ENCODE measurements around the gene ABCG5. TPM values are rescaled to one million over a fixed set of nuclear protein-coding genes. Genes with fewer than 3 reads are reported as not detected.

The ABCG5 gene
- total RNA-seq, 1 donor from 2014 or later = not detected

DNA sequence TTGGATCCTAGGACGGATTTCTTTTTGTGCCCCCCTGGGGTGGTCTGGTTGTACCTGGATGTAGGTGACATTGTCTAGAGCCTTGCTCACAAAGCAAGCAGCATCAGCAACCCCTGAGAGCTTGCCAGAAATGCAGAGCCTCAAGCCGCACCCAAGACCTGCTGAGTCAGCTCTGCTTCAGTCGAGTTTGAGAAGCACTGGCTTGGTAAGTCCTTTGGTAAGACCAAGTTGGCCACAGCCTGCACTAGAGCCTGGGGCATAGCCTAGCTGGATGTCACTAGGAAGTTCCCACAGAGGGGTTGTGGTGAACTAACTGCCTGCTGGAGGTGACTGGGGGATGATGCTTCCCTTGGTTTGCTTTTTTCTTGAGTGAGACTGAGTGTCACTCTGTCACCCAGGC lies 6.2 kb downstream of the ABCG5 start:
- no peak for DNase-seq (ENCODE audit: low read depth)
- no peak overlapping the region for H3K4me3 ChIP-seq (ENCODE audit: low read depth, low read length)
- TF ChIP-seq, protein P1, sequence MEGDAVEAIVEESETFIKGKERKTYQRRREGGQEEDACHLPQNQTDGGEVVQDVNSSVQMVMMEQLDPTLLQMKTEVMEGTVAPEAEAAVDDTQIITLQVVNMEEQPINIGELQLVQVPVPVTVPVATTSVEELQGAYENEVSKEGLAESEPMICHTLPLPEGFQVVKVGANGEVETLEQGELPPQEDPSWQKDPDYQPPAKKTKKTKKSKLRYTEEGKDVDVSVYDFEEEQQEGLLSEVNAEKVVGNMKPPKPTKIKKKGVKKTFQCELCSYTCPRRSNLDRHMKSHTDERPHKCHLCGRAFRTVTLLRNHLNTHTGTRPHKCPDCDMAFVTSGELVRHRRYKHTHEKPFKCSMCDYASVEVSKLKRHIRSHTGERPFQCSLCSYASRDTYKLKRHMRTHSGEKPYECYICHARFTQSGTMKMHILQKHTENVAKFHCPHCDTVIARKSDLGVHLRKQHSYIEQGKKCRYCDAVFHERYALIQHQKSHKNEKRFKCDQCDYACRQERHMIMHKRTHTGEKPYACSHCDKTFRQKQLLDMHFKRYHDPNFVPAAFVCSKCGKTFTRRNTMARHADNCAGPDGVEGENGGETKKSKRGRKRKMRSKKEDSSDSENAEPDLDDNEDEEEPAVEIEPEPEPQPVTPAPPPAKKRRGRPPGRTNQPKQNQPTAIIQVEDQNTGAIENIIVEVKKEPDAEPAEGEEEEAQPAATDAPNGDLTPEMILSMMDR (conservative IDR thresholded peaks at IDR 0.05; ENCODE audit: low read depth, low read length) = no peak

DNA sequence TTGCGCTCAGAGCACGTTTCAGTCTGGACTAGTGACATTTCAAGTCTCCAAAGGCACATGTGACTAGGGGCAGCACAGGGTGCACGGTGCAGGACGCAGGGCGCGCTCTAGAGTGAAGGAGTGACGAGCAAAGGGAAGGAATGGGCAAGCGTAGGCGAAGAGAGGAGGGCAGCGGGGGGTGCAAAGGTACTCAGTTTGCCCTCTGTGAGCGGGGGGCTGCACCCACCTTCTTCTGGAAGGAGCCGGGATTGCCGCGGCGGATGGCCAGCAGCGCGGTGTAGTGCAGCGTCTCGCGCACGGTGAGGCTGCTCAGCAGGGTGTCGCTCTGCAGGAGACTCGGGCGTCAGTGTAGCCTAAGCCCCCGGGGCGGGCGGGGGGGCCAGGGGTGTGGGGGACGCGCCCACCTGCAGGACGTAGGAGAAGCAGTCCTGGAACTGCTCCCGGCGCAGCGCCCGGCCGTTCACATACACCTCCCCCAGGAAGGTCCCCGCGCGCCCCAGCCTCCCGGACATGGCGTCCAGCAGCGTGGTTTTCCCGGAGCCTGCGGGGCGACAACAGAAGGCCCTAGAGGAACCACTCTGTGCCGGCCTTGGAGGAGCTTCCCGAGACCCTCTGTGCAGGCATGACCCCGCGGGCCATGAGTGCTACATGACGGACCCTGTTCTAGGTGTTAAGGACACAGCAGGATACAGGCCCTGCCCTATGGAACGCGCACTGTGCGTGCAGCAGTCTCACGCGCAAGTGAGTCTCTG lies 6.9 kb downstream of the ABCG5 start:
- DNase-seq (ENCODE audit: low read depth) = no peak
- TF ChIP-seq, protein P1 (conservative IDR thresholded peaks at IDR 0.05; ENCODE audit: low read depth, low read length) = no peak
- peak overlapping the region; percentile 41 for H3K4me3 ChIP-seq (ENCODE audit: low read depth, low read length)

DNA sequence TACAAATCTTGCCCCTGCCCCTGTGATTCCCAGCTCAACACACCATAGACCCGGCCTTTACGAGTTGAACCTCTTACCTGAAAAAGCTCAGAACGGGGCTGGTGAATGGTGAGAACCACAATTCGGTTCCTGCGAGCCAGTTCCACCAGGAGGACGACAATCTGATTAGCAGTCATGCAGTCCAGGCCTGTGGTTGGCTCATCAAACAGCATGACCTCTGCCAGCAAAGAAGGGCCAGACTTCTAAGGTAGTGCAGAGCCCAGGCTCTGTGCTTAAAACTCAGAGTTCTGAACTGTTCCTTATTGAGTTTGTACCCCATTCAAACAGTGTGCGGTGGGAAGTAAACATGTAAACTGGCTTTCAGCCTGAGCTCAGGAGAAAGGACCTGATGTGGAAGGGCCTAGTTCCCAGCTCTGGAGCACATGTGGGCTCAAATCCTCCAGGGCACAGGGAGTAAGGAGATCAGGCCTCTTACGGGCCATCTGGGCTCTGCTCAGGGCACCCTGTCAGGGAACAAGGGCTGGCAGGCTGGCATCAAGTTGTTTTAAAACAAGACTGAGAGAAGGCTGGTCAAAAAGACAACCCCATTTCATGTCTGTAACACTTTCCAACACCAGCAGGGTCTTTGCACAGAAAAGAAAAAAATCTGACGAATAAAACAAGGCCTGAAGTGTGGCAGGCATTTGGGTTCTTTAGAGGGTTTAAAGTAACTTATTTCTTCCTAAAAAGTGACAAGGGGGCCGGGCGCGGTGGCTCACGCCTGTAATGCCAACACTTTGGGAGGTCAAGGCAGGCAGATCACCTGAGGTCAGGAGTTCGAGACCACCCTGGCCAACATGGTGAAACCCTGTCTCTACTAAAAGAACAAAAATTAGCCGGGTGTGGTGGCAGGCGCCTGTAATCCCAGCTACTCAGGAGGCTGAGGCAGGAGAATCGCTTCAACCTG lies 12.1 kb downstream of the ABCG5 start:
- TF ChIP-seq, protein P1 (conservative IDR thresholded peaks at IDR 0.05; ENCODE audit: low read depth, low read length) = no peak
- DNase-seq (ENCODE audit: low read depth) = no peak
- no peak overlapping the region for H3K4me3 ChIP-seq (ENCODE audit: low read depth, low read length)

DNA sequence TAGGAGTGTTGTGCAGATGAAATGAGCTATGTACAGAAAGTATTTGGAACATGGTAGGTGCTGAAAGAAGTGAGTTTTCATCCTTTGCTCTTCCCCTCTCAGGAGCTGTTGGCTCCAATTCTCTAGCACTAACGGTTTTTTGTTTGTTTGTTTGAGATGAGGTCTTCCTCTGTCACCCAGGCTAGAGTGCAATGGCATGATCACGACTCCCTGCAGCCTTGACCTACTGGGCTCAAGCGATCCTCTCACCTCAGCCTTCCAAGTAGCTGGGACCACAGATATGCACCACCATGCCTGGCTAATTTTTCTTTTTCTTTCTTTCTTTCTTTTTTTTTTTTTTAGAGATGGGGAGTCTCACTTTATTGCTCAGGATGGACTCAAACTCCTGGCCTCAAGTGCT lies 12.8 kb downstream of the ABCG5 start:
- no peak for DNase-seq (ENCODE audit: low read depth)
- H3K4me3 ChIP-seq (ENCODE audit: low read depth, low read length) = no peak overlapping the region
- TF ChIP-seq, protein P1 (conservative IDR thresholded peaks at IDR 0.05; ENCODE audit: low read depth, low read length) = no peak

DNA sequence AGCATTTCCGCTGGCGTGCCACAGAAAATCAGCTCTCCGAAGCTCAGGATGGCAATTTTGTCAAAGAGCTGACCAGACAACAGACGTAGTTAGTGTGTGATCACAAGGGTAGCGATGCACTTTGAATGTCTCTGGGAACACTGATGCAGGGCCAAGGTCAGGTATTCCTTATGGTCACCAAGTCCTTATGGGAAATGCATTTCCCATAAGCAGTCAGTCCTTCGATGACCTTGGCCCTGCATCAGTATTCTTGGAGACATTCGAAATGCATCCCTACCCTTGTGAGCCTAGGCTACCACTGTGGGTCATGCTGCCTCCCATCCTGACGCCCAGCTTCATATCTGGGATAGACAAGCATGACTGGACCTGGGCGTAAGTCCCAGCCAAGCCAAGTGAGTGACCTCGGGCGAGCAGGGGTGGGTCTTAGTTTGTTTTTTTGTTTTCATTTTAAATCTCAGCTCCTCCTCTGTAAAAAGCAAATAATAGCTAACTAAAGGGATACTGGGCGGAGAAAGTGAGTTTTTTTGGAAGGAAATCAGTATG lies 13.6 kb downstream of the ABCG5 start:
- TF ChIP-seq, protein P1 (conservative IDR thresholded peaks at IDR 0.05; ENCODE audit: low read depth, low read length) = no peak
- H3K4me3 ChIP-seq (ENCODE audit: low read depth, low read length) = no peak overlapping the region
- no peak for DNase-seq (ENCODE audit: low read depth)

DNA sequence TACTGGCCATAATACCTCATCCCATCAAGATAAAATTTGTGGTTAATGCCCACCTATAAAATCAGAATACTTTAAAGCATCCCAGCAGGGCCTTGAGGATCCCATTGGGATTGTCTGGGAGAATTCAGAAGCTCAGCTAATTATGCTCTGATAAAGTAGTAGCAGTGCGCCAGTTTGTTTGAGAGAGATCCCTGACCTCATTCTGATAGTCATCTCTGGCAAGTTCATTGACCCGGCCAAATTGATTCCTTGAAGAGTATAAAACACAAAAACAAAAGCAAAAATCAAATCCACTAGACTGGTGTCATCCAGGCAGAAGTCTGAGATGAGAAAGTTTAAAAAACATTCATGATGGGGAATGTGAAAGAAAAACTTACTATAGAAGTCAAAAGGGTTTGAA lies 14.1 kb downstream of the ABCG5 start:
- no peak for DNase-seq (ENCODE audit: low read depth)
- H3K4me3 ChIP-seq (ENCODE audit: low read depth, low read length) = no peak overlapping the region
- TF ChIP-seq, protein P1 (conservative IDR thresholded peaks at IDR 0.05; ENCODE audit: low read depth, low read length) = no peak

Data from epithelial cell of proximal tubule (primary cell).